H9 (cell line): Measurements from ENCODE around the gene AIF1L. TPM values are rescaled to one million over a fixed set of nuclear protein-coding genes. Genes with fewer than 3 reads are reported as not detected.

Experiments
- DNase-seq: peaks from one replicate; pipeline ENCODE4 v3.0.0-alpha.2; 2017
- H2AFZ ChIP-seq: one replicate; pipeline ENCODE4 v1.6.1; 2013; ENCODE audit warnings: mild to moderate bottlenecking, low read length, control low read depth, moderate library complexity
- H2AK5ac ChIP-seq: 2 replicates; pipeline ENCODE4 v1.6.1; 2013; ENCODE audit warnings: low read length, control low read depth, mixed read lengths; ENCODE audit not compliant: insufficient read length
- H2BK120ac ChIP-seq: one replicate; pipeline ENCODE4 v1.6.1; 2013; ENCODE audit warnings: low read depth, mild to moderate bottlenecking, low read length, control low read depth, inconsistent platforms; ENCODE audit not compliant: poor library complexity, severe bottlenecking
- H2BK12ac ChIP-seq: 2 replicates; pipeline ENCODE4 v1.6.1; 2013; ENCODE audit warnings: low read length, control low read depth, mixed read lengths, low read depth; ENCODE audit not compliant: insufficient read length
- H2BK15ac ChIP-seq: 2 replicates; pipeline ENCODE4 v1.6.1; 2013; ENCODE audit warnings: low read depth, low read length, control low read depth
- H2BK20ac ChIP-seq: one replicate; pipeline ENCODE4 v1.6.1; 2013; ENCODE audit warnings: low read depth, mild to moderate bottlenecking, low read length, control low read depth, inconsistent platforms; ENCODE audit not compliant: poor library complexity, severe bottlenecking
- H2BK5ac ChIP-seq: 2 replicates; pipeline ENCODE4 v1.6.1; 2013; ENCODE audit warnings: low read length, control low read depth, mixed read lengths; ENCODE audit not compliant: insufficient read length
- H3K14ac ChIP-seq: 2 replicates; pipeline ENCODE4 v1.6.1; 2013; ENCODE audit warnings: low read length, control low read depth; ENCODE audit not compliant: insufficient read depth
- H3K18ac ChIP-seq: 2 replicates; pipeline ENCODE4 v1.6.1; 2013; ENCODE audit warnings: low read depth, mild to moderate bottlenecking, mixed read lengths, low read length, control low read depth; ENCODE audit not compliant: insufficient read length
- H3K23ac ChIP-seq: 2 replicates; pipeline ENCODE4 v1.6.1; 2013; ENCODE audit warnings: low read length, control low read depth, mixed read lengths, low read depth; ENCODE audit not compliant: insufficient read length
- H3K23me2 ChIP-seq: 2 replicates; pipeline ENCODE4 v1.6.1; 2013; ENCODE audit warnings: low read depth, mild to moderate bottlenecking, mixed read lengths, low read length, control low read depth; ENCODE audit not compliant: insufficient read length, poor library complexity, severe bottlenecking
- H3K27ac ChIP-seq: 2 replicates; pipeline ENCODE4 v1.5.1; 2013; ENCODE audit warnings: low read length, control low read depth, mixed read lengths, low read depth; ENCODE audit not compliant: insufficient read length
- H3K27me3 ChIP-seq: 2 replicates; pipeline ENCODE4 v1.6.1; 2013; ENCODE audit warnings: low read length, control low read depth, inconsistent platforms; ENCODE audit not compliant: insufficient read depth
- H3K4ac ChIP-seq: 2 replicates; pipeline ENCODE4 v1.6.1; 2013; ENCODE audit warnings: low read depth, mild to moderate bottlenecking, control low read depth, inconsistent platforms, low read length, moderate library complexity
- H3K4me1 ChIP-seq: 2 replicates; pipeline ENCODE4 v1.6.1; 2013; ENCODE audit warnings: low read length, control low read depth, inconsistent platforms; ENCODE audit not compliant: insufficient read depth
- H3K4me2 ChIP-seq: 2 replicates; pipeline ENCODE4 v1.6.1; 2013; ENCODE audit warnings: low read length, control low read depth, mixed read lengths; ENCODE audit not compliant: insufficient read length, insufficient read depth
- H3K56ac ChIP-seq: 2 replicates; pipeline ENCODE4 v1.6.1; 2013; ENCODE audit warnings: low read depth, mild to moderate bottlenecking, mixed read lengths, low read length, control low read depth; ENCODE audit not compliant: insufficient read length
- H3K79me1 ChIP-seq: 2 replicates; pipeline ENCODE4 v1.6.1; 2013; ENCODE audit warnings: low read depth, mild to moderate bottlenecking, moderate library complexity, low read length, control low read depth, inconsistent platforms; ENCODE audit not compliant: insufficient read depth, poor library complexity, severe bottlenecking
- H3K79me2 ChIP-seq: 2 replicates; pipeline ENCODE4 v1.6.1; 2013; ENCODE audit warnings: low read length, control low read depth, inconsistent platforms; ENCODE audit not compliant: insufficient read depth
- H3K9ac ChIP-seq: 2 replicates; pipeline ENCODE4 v1.6.1; 2013; ENCODE audit warnings: low read length, control low read depth, mixed read lengths; ENCODE audit not compliant: insufficient read length; ENCODE audit errors: extremely low read depth
- H3K9me3 ChIP-seq: one replicate; pipeline ENCODE4 v1.6.1; 2013; ENCODE audit warnings: low read depth, low read length, inconsistent platforms; ENCODE audit not compliant: control insufficient read depth
- H3T11ph ChIP-seq: one replicate; pipeline ENCODE4 v1.6.1; 2013; ENCODE audit warnings: mild to moderate bottlenecking, low read length, control low read depth, inconsistent platforms
- H4K20me1 ChIP-seq: one replicate; pipeline ENCODE4 v1.6.1; 2013; ENCODE audit not compliant: control insufficient read depth, insufficient read length, insufficient read depth
- H4K5ac ChIP-seq: 2 replicates; pipeline ENCODE4 v1.6.1; 2013; ENCODE audit warnings: low read depth, mild to moderate bottlenecking, mixed read lengths, low read length, control low read depth; ENCODE audit not compliant: insufficient read length
- H4K8ac ChIP-seq: replicated peaks from 2 replicates; pipeline ENCODE4 v1.6.1; 2013; ENCODE audit warnings: low read length, control low read depth, mixed read lengths, low read depth; ENCODE audit not compliant: insufficient read length
- H4K91ac ChIP-seq: 2 replicates; pipeline ENCODE4 v1.6.1; 2013; ENCODE audit warnings: low read depth, mild to moderate bottlenecking, moderate library complexity, mixed read lengths, low read length, control low read depth; ENCODE audit not compliant: insufficient read length
- H3K27ac Mint-ChIP-seq, 3 experiments: 2 replicates in 2 of 3; 3 replicates in 1 of 3; pipeline ENCODE4 v1.8.0; 2020 to 2021; ENCODE audit warnings: mixed read lengths in 3 of 3, mild to moderate bottlenecking in 1 of 3, moderate library complexity in 1 of 3
- H3K27me3 Mint-ChIP-seq: 2 replicates; pipeline ENCODE4 v1.8.0; 2021; ENCODE audit warnings: low read depth, mild to moderate bottlenecking, moderate library complexity, mixed read lengths
- H3K36me3 Mint-ChIP-seq, 3 experiments: 2 replicates in 2 of 3; 3 replicates in 1 of 3; pipeline ENCODE4 v1.8.0; 2020 to 2021; ENCODE audit warnings: low read depth in 3 of 3, mixed read lengths in 3 of 3; ENCODE audit not compliant: insufficient read depth in 1 of 3
- H3K4me1 Mint-ChIP-seq, 2 experiments: 2 replicates each; pipeline ENCODE4 v1.8.0; 2020; ENCODE audit warnings: mixed read lengths in 2 of 2
- H3K4me3 Mint-ChIP-seq, 2 experiments: 2 replicates in 1 of 2; 3 replicates in 1 of 2; pipeline ENCODE4 v1.8.0; 2020 to 2021; ENCODE audit warnings: mild to moderate bottlenecking in 2 of 2, mixed read lengths in 2 of 2, moderate library complexity in 1 of 2
- H3K9me3 Mint-ChIP-seq, 2 experiments: 2 replicates in 1 of 2; 3 replicates in 1 of 2; pipeline ENCODE4 v1.8.0; 2020; ENCODE audit warnings: mild to moderate bottlenecking in 2 of 2, mixed read lengths in 2 of 2, moderate library complexity in 1 of 2
- WGBS: extraction: QIAGEN DNeasy Blood & Tissue Kit; methylation state at CpG from one replicate; pipeline ENCODE4 v1.1.7; 2013; ENCODE audit warnings: missing lambda C conversion rate, low lambda C conversion rate, mixed read lengths; ENCODE audit not compliant: insufficient read length; ENCODE audit errors: extremely low coverage; 5-methylcytosine and 5-hydroxymethylcytosine counted together
- total RNA-seq: library from RNA; stranded (reverse); gene quantifications from 2 replicates; pipeline ENCODE4 v1.2.1, GENCODE V29; 2021
- TF ChIP-seq, protein P1 (sequence below): fragments of 200-600 bp; sonication (generic); conservative IDR thresholded peaks from 3 replicates; pipeline ENCODE4 v1.8.0; 2021; ENCODE audit warnings: antibody characterized with exemption, mild to moderate bottlenecking

AIF1L gene
- total RNA-seq, 1 experiment from 2014 or later = 122 TPM

DNA sequence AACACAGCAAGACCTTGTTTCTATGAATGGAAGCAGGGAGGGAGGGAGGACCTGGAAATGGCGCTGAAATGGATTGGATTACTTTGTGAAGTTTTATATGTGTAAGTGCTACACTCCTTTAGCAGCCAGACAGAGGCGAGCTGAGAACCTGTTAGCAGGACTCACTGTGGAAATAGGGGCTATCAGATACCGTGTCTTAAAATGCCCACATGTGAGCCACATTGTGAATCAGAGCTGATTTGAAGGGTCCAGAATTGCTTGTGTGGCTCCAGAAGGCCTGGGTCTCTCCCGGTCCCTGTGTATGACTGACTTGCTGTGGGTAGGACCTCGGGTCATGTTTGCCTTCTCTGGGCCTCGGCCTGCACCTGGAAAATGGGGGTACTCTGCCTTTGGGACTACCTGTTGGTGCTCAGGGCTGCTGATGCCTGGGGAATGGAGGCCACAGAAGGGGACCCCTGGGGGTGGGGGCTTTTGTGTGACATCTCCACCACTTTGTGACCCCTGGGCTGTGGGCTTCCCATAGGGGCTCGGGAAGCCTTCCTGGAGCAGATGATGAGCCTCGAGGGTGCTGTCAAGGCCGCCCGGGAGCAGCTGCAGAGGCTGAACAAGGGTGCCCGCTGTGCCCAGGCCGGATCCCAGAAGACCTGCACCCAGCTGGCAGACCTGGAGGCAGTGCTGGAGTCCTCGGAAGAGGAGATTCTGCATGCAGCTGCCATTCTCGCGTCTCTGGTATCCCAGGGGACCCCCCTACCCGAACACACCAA, 24.0 kb upstream of the AIF1L start:
- no peaks in the 10 kb centered on the region for H3K23me2 ChIP-seq
- TF ChIP-seq, protein P1, sequence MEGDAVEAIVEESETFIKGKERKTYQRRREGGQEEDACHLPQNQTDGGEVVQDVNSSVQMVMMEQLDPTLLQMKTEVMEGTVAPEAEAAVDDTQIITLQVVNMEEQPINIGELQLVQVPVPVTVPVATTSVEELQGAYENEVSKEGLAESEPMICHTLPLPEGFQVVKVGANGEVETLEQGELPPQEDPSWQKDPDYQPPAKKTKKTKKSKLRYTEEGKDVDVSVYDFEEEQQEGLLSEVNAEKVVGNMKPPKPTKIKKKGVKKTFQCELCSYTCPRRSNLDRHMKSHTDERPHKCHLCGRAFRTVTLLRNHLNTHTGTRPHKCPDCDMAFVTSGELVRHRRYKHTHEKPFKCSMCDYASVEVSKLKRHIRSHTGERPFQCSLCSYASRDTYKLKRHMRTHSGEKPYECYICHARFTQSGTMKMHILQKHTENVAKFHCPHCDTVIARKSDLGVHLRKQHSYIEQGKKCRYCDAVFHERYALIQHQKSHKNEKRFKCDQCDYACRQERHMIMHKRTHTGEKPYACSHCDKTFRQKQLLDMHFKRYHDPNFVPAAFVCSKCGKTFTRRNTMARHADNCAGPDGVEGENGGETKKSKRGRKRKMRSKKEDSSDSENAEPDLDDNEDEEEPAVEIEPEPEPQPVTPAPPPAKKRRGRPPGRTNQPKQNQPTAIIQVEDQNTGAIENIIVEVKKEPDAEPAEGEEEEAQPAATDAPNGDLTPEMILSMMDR = no peak
- no peak overlapping the region for H2AFZ ChIP-seq

More for the DNA sequence above, 24.0 kb upstream of the AIF1L start:
- no peak overlapping the region for H2AK5ac ChIP-seq
- H3K27me3 Mint-ChIP-seq = no peaks in the 10 kb centered on the region
- H3K14ac ChIP-seq = no peak overlapping the region
- H2BK20ac ChIP-seq = no peak overlapping the region
- H3T11ph ChIP-seq = no peak overlapping the region
- H3K56ac ChIP-seq = no peak overlapping the region
- H3K27me3 ChIP-seq = no peaks in the 10 kb centered on the region
- H2BK5ac ChIP-seq = no peak overlapping the region
- no CpG with 5 or more reads among the region's 16 CpGs for WGBS
- no peaks in the 10 kb centered on the region for H3K79me2 ChIP-seq
- H2BK15ac ChIP-seq = no peak overlapping the region
- H2BK120ac ChIP-seq = no peak overlapping the region
- no peak overlapping the region for H4K8ac ChIP-seq
- H3K27ac ChIP-seq = no peak overlapping the region
- H4K20me1 ChIP-seq = no peaks in the 10 kb centered on the region
- H3K9me3 ChIP-seq = no peaks in the 10 kb centered on the region
- no peaks in the 10 kb centered on the region; a peak in 2 of 5 replicates for H3K9me3 Mint-ChIP-seq
- H3K79me1 ChIP-seq = no peaks in the 10 kb centered on the region
- no peaks in the 10 kb centered on the region for H3K4me1 ChIP-seq
- peaks cover 0 to 5% (median 0%) of the 10 kb centered on the region in 3 experiments; a peak in 1 of 7 replicates for H3K36me3 Mint-ChIP-seq
- no peak for DNase-seq
- H3K9ac ChIP-seq = no peak overlapping the region
- no peak overlapping the region for H3K18ac ChIP-seq
- H3K23ac ChIP-seq = no peak overlapping the region
- H2BK12ac ChIP-seq = no peak overlapping the region
- H4K91ac ChIP-seq = no peak overlapping the region
- no peak overlapping the region; a peak in 1 of 7 replicates for H3K27ac Mint-ChIP-seq
- no peak overlapping the region for H3K4me3 Mint-ChIP-seq
- H4K5ac ChIP-seq = no peak overlapping the region
- no peak overlapping the region for H3K4me2 ChIP-seq
- H3K4me1 Mint-ChIP-seq = 0 out of 4 replicates have a peak, but pooled peaks cover 0 to 6% of the 10 kb centered on the region in 2 experiments
- H3K4ac ChIP-seq = no peak overlapping the region
